ENCODE results near the gene STARD3.

DNA sequence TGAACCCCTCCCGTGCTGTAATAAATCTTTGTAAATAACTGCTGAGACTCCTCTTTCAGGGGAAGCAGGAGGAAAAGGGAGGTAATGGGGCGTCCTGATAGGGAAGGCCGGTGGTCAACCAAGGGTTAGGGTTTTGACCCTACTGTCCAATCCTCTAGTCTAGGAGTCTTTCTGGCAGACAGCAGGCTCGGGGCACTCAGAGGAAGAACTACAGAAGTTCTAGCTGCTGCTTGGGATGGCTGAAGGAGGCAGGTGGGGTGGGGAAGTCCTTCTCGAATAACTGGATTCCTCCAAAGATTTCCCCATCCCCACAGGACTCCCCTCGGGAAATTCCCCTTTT, 387 bp upstream of the STARD3 start:
- TF ChIP-seq, protein P1, sequence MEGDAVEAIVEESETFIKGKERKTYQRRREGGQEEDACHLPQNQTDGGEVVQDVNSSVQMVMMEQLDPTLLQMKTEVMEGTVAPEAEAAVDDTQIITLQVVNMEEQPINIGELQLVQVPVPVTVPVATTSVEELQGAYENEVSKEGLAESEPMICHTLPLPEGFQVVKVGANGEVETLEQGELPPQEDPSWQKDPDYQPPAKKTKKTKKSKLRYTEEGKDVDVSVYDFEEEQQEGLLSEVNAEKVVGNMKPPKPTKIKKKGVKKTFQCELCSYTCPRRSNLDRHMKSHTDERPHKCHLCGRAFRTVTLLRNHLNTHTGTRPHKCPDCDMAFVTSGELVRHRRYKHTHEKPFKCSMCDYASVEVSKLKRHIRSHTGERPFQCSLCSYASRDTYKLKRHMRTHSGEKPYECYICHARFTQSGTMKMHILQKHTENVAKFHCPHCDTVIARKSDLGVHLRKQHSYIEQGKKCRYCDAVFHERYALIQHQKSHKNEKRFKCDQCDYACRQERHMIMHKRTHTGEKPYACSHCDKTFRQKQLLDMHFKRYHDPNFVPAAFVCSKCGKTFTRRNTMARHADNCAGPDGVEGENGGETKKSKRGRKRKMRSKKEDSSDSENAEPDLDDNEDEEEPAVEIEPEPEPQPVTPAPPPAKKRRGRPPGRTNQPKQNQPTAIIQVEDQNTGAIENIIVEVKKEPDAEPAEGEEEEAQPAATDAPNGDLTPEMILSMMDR (IDR thresholded peaks at IDR 0.05; ENCODE audit: insufficient read depth, low read depth, low read length) = no peak
- no peak for TF ChIP-seq EZH2 (IDR thresholded peaks at IDR 0.05; ENCODE audit: insufficient read depth, low read length)
